HEK293 (cell line): ENCODE results near the gene MGST2.

Experiments used
- GLI4 ChIP-seq: fragments of 450-650 bp; formaldehyde crosslinking; IDR thresholded peaks from 2 replicates; pipeline ENCODE4 v1.5.1; 2016; ENCODE audit warnings: missing biosample characterization, missing genetic modification characterization
- KLF16 ChIP-seq: fragments of 450-650 bp; formaldehyde crosslinking; IDR thresholded peaks from 2 replicates; pipeline ENCODE4 v1.5.1; 2017; ENCODE audit warnings: missing biosample characterization, missing genetic modification characterization
- ZNF174 ChIP-seq: fragments of 450-650 bp; formaldehyde crosslinking; IDR thresholded peaks from 2 replicates; pipeline ENCODE4 v1.5.0; 2017; ENCODE audit warnings: missing biosample characterization, mild to moderate bottlenecking, missing genetic modification characterization
- ZNF175 ChIP-seq: fragments of 450-650 bp; formaldehyde crosslinking; IDR thresholded peaks from 2 replicates; pipeline ENCODE4 v1.5.1; 2016; ENCODE audit warnings: missing biosample characterization, missing genetic modification characterization
- ZNF221 ChIP-seq: fragments of 450-650 bp; formaldehyde crosslinking; IDR thresholded peaks from 2 replicates; pipeline ENCODE4 v1.5.1; 2017; ENCODE audit warnings: missing biosample characterization, missing genetic modification characterization, borderline replicate concordance
- ZNF350 ChIP-seq: fragments of 450-650 bp; formaldehyde crosslinking; IDR thresholded peaks from 2 replicates; pipeline ENCODE4 v1.5.0; 2017; ENCODE audit warnings: missing biosample characterization, mild to moderate bottlenecking, missing genetic modification characterization
- ZNF558 ChIP-seq: fragments of 450-650 bp; formaldehyde crosslinking; IDR thresholded peaks from 2 replicates; pipeline ENCODE4 v1.5.1; 2016; ENCODE audit warnings: missing biosample characterization, missing genetic modification characterization
- TF ChIP-seq, protein P1 (sequence below): fragments of 450-650 bp; formaldehyde crosslinking; IDR thresholded peaks from 2 replicates; pipeline ENCODE4 v1.5.1; 2016; ENCODE audit warnings: missing biosample characterization, missing genetic modification characterization
- TF ChIP-seq, protein P2 (sequence below): fragments of 450-650 bp; formaldehyde crosslinking; IDR thresholded peaks from 2 replicates; pipeline ENCODE4 v1.5.1; 2016; ENCODE audit warnings: missing biosample characterization, missing genetic modification characterization

- TF ChIP-seq, protein P1, sequence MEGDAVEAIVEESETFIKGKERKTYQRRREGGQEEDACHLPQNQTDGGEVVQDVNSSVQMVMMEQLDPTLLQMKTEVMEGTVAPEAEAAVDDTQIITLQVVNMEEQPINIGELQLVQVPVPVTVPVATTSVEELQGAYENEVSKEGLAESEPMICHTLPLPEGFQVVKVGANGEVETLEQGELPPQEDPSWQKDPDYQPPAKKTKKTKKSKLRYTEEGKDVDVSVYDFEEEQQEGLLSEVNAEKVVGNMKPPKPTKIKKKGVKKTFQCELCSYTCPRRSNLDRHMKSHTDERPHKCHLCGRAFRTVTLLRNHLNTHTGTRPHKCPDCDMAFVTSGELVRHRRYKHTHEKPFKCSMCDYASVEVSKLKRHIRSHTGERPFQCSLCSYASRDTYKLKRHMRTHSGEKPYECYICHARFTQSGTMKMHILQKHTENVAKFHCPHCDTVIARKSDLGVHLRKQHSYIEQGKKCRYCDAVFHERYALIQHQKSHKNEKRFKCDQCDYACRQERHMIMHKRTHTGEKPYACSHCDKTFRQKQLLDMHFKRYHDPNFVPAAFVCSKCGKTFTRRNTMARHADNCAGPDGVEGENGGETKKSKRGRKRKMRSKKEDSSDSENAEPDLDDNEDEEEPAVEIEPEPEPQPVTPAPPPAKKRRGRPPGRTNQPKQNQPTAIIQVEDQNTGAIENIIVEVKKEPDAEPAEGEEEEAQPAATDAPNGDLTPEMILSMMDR, result no peak
- TF ChIP-seq GLI4 (tag by site-specific recombination) (no peak), ZNF175 (tag by site-specific recombination) (no peak), KLF16 (tag by site-specific recombination) (no peak), ZNF558 (tag by site-specific recombination) (no peak), ZNF174 (tag by site-specific recombination) (no peak), ZNF350 (tag by site-specific recombination) (no peak), ZNF221 (tag by site-specific recombination) (no peak)
- TF ChIP-seq, protein P2, sequence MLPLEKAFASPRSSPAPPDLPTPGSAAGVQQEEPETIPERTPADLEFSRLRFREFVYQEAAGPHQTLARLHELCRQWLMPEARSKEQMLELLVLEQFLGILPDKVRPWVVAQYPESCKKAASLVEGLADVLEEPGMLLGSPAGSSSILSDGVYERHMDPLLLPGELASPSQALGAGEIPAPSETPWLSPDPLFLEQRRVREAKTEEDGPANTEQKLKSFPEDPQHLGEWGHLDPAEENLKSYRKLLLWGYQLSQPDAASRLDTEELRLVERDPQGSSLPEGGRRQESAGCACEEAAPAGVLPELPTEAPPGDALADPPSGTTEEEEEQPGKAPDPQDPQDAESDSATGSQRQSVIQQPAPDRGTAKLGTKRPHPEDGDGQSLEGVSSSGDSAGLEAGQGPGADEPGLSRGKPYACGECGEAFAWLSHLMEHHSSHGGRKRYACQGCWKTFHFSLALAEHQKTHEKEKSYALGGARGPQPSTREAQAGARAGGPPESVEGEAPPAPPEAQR (tag by site-specific recombination), result no peak
Measured at GRCh38 chr4:139658185-139658584, 7.4 kb upstream of the MGST2 start.
